Stimulated activated CD8-positive, alpha-beta memory T cell treated with anti-CD3 and anti-CD28 coated beads, Interleukin-7, amount 100 ng/mL, for 48 hours (primary cell): ENCODE results near the gene UBXN10.

Experiments
- DNase-seq, 2 donors: peaks; one replicate each; pipeline ENCODE4 v3.0.0-alpha.2; 2020; ENCODE audit warnings: low read depth in 1 of 2; ENCODE audit errors: extremely low read depth in 1 of 2

UBXN10 gene

DNA sequence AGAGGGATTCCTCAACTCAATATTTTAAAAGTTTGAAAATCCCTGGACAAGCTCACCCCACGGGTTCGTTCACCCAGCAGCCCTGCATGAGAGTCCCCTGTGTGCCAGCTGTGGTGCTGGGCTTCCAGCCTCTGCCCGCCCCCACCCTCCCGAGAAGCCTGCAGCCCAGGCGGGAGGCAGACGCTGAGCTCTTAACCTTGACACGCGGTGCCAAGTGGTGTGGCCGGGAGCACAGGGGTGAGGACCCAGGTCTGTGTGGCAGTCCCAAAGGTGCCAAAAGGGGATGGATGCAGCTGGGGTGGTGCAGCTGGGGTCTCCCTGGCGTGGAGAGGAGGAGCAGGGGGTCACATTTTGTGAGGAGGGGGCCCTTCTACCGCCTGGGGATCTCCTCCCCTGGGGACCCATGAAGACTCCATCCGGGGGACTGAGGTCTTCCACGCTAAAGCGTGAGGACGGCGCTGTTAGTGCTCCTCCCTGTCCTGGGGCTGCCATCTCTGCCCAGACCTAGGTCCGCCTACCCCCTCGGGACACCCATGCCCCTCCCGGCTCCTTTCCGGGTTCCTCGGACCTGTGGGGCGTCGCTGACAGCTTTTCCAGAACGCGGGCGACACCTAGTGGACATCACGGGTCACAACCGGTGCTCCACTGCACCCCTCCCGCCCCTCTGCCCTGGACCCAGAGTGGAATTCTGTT is 33.8 kb upstream of the UBXN10 start:
- peak; percentile 53 to 62 for DNase-seq

GRCh38 chr1:20152599-20152930 is 33.3 kb upstream of the UBXN10 start:
- no peak for DNase-seq

- no peak for DNase-seq
Observed at GRCh38 chr1:20153000-20153418, 32.9 kb upstream of the UBXN10 start.

DNA sequence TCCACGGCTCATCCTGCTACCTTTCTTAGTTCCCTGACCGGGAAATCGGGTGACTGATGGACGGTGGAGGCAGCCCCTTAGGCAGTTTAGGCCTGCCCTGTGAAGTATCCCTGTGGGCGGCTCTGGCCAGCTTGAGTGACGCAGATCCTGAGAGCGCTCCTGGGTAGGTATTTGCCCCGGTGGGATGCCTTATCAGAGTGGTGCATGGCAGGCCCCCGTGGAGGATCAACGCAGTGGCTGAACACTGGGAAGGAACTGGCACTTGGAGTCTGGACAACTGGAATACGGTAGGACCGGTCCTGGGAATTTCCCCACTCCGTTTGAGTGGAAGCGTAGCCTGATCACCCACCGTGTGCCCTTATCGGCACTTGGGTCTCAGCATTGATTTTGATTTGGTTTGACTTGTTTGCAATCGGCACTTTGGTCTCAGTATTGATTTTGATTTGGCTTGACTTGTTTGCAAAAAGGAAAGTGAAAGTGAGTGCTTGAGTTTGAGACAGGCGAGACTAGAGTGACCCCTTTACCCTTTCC is 31.5 kb upstream of the UBXN10 start:
- DNase-seq, result no peak

DNA sequence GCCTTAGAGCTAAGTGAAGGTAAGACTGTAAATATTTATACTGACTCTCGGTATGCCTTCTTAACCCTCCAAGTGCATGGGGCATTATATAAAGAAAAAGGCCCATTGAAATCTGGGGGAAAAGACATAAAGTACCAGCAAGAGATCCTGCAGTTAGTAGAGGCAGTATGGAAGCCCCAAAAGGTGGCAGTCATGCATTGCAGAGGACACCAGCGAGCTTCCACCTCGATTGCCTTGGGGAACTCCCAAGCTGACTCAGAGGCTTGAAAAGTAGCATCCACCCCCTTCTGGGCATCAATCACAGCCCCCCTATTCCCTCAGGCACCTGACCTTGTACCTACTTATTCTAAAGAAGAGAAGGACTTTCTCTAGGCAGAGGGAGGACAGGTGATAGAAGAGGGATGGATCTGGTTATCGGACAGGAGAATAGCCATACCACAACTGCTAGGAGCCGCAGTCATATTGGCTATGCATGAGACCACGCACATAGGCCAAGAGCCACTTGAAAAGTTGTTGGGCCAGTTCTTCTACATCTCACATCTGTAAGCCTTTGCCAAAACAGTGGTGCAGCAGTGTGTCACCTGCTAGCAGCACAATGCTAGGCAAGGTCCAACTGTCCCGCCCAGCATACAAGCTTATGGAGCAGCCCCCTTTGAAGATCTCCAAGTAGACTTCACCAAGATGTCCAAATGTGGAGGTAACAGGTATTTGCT is 27.4 kb upstream of the UBXN10 start:
- no peak for DNase-seq

DNA sequence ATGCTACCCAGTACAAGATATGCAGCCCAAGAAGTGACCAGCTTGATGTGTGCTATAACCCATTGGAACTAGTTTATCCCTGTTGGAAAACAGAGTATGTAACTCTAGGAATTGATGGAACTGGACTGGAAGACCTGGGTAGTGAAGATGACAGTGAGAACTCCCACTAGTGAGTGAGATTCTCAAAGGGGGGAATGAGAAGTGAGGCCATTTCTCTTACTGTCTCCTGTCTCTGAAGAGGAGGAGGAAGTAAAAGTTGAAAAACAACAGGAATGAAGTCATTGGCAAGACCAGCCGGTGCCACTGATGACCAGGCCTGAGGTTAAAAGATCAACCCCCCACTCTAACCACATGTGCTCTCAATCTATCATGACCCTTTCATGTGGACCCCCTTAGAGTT is 25.9 kb upstream of the UBXN10 start:
- DNase-seq, result no peak

- DNase-seq, result no peak
Observed at GRCh38 chr1:20164694-20165202, 21.1 kb upstream of the UBXN10 start.

GRCh38 chr1:20165522-20165951 is 20.4 kb upstream of the UBXN10 start:
- DNase-seq, result no peak

- no peak for DNase-seq
Observed at GRCh38 chr1:20166051-20166450, 19.8 kb upstream of the UBXN10 start.

- DNase-seq, result no peak
Observed at GRCh38 chr1:20167126-20167525, 18.8 kb upstream of the UBXN10 start.

GRCh38 chr1:20168564-20169491 is 17.1 kb upstream of the UBXN10 start:
- DNase-seq, result no peak

GRCh38 chr1:20169932-20170331 is 16.0 kb upstream of the UBXN10 start:
- DNase-seq, result no peak

DNA sequence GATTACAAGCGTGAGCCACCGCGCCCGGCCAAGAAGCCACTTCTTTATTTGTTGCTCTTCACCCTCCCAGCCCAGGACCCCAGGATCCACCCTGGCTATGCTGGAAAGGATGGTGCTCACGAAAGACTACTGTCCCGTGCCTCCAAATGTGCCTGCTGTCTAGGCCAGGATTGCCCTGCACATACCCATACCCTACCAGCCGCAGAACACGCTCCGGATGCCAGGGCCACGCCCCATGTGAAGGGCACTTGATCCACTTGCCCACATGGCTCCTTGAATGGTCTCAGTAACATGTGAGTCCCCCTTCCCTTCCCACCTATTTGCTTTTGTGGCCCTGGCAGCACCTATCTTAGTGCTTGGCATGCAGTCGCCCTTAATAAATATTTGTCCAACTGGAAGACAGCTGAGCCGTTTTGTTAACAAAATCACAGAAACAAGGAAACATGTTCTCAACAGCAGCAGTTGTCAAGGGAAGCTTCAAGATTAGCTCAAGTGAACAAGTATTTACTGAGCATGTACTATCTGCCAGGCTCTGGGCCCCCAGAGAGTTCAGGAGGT is 13.8 kb upstream of the UBXN10 start:
- DNase-seq, result no peak

DNA sequence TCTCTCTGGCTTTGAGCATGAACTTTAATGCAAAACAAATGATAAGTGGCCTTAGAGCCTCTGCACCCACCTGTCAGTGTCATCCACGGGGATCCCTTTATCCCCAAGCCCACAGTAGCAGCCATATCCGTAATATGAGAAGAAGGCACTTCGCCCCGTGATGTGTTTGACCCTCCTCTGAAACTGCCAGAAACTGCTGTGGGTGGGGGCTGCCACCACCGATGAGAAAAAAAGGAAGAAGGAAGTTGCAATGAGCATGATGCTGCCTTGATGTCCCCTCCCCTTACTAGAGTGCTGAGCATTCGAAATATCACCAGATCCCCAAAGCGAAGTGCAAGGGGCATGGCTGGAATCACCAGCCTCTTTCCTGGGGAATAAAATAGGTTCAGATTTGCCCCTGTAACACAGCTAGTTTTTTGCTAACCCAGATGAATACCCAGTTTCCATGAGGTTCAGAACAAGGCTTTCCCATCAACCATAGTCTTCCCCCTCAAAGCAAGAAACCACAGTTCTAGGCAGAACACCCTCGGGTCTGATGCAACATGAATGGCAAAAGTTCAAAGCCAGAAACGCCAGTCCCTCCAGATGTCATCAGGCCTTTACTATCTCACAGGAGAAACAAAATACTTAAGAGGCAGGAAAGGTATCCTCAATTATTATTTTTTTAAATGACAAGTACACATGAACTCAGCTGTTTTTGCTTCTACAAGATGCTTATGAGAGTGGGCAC is 10.8 kb upstream of the UBXN10 start:
- no peak for DNase-seq

DNA sequence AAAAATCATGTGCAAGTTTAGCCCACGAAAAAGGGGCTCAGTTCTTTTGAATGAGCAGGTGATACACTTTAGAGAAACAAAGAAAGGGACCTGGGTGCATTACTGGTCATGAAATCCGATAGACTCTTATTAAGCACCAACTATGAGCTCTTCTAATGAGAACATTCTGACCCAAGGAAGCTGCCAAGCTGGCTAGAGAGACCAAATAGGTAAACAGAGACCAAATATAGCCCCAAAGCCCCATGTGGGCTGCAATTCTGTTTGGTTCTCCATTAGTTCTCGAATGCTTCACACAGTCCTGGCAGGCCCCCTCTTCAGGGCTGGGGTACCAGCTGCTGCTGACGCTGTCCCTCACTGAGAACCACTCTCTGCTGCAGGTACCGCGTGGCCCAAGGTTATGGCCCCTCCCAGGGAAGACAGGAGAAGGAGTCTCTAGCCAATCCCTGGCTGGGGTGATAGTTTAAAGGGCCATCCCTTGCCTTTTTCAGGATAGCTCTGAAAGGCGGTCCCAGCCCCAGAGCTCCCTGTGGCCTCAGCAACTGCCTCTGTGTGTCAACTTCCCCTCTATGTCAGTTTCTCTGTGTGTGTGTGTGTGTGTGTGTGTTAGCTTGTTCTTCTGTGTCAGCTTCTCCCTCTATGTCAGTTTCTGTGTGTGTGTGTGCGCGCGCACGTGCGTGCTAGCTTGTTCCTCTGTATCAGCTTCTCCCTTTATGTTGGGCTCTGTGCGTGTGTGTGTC is 7.1 kb upstream of the UBXN10 start:
- DNase-seq, result no peak

DNA sequence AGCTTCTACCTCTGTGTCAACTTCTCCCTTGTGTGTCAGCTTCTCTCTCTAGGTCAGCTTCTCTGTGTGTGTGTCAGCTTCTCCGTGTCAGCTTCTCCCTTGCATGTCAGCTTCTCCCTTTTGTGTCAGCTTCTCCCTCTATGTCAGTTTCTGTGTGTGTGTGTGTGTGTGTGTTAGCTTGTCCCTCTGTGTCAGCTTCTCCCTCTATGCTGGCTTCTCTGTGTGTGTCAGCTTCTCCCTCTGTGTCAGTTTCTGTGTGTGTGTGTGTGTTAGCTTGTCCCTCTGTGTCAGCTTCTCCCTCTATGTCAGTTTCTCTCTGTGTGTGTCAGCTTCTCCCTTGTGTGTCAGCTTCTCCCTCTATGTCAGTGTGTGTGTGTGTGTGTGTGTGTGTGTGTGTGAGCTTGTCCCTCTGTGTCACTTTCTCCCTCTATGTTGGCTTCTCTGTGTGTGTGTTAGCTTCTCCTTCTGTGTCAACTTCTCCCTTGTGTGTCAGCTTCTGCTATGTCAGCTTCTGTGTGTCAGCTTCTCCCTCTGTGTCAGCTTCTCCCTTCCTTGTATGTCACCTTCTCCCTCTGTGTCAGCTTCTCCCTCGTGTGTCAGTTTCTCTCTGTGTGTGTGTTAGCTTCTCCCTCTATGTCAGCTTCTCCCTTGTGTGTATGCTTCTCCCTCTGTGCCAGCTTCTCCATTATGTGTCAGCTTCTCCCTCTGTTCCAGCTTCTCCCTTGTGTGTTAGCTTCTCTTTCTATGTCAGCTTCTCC is 6.3 kb upstream of the UBXN10 start:
- DNase-seq, result no peak

DNA sequence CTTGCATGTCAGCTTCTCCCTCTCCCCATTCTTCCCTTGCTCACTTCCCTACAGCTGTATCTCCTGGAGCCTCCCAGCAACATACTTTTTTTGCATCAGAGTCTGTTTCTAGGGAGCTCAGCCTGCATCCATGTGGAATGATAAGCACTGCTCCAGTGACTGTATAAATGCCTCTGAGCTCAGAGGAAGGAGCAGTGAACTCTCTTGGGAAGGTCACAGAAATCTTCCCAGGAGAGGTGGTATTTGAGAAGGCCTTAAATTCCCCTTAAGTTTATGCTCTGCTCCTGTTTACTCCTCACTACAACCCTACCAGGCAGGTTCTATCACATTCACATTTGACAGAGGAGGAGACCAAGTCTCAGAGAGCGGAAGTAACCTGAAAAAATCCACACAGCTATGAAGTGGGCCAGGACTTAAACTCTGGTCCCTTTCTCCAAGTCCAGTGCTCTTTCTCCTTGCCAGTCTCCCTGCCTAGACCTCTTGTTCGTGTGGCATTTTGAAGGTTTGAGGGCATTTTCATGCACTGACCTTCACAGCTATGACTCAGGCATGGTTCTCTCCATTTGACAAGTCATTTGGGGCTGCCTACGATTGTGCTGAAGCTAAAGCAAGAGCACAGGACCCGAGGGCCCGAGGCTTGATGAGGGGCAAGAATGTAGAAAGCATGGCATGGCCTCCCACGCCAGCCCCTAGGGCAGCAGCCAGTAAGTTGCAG is 5.6 kb upstream of the UBXN10 start:
- no peak for DNase-seq

GRCh38 chr1:20180844-20181207 is 5.1 kb upstream of the UBXN10 start:
- no peak for DNase-seq
